WTC11 (cell line): ENCODE data around the gene CAMKMT. TPM values are rescaled to one million over a fixed set of nuclear protein-coding genes. Genes with fewer than 3 reads are reported as not detected.

Source experiments
- ATAC-seq: fragments of 200-7000 bp; cut with Tn5 transposase; 2 replicates; pipeline ENCODE4 v1.10.0; 2021; ENCODE audit warnings: mild to moderate bottlenecking, moderate library complexity
- CTCF ChIA-PET: fragments of 300-600 bp; sonication (Branson Sonifier 250); formaldehyde crosslinking; loops from one replicate; lab custom pipeline; 2021; ENCODE audit warnings: antibody characterized with exemption; lab: Charles Lee
- POLR2A ChIA-PET: fragments of 350-600 bp; sonication (Branson Sonifier 250); formaldehyde crosslinking; loops from one replicate; lab custom pipeline; 2021; ENCODE audit warnings: antibody characterized with exemption; lab: Charles Lee
- DNase-seq: peaks from one replicate; pipeline ENCODE4 v3.0.0; 2021; ENCODE audit warnings: low spot score
- H3K27ac Mint-ChIP-seq: 2 replicates; pipeline ENCODE4 v1.8.0; 2021; ENCODE audit warnings: mixed read lengths
- H3K27me3 Mint-ChIP-seq: 2 replicates; pipeline ENCODE4 v1.8.0; 2021; ENCODE audit warnings: low read depth, mild to moderate bottlenecking, moderate library complexity, mixed read lengths
- H3K36me3 Mint-ChIP-seq: 2 replicates; pipeline ENCODE4 v1.8.0; 2021; ENCODE audit warnings: mixed read lengths
- H3K4me1 Mint-ChIP-seq: 2 replicates; pipeline ENCODE4 v1.8.0; 2022; ENCODE audit warnings: mixed read lengths
- H3K4me3 Mint-ChIP-seq: 2 replicates; pipeline ENCODE4 v1.8.0; 2021; ENCODE audit warnings: mild to moderate bottlenecking, moderate library complexity, mixed read lengths
- H3K9me3 Mint-ChIP-seq: 2 replicates; pipeline ENCODE4 v1.8.0; 2021; ENCODE audit warnings: mixed read lengths
- CREM ChIP-seq: sonication (generic); formaldehyde crosslinking; IDR thresholded peaks from 2 replicates; pipeline ENCODE4 v1.8.1; 2022; ENCODE audit warnings: mild to moderate bottlenecking, missing genetic modification reagents, moderate library complexity
- HMGA2 ChIP-seq: fragments of 250-450 bp; sonication (Bioruptor Pico); IDR thresholded peaks from 2 replicates; pipeline ENCODE4 v1.4.0; 2021; ENCODE audit warnings: mild to moderate bottlenecking, moderate library complexity
- JAZF1 ChIP-seq: fragments of 250-450 bp; sonication (Bioruptor Pico); IDR thresholded peaks from 2 replicates; pipeline ENCODE4 v1.9.0; 2021; ENCODE audit warnings: moderate library complexity, mild to moderate bottlenecking, inconsistent platforms
- NFE2L1 ChIP-seq: sonication (generic); formaldehyde crosslinking; IDR thresholded peaks from 2 replicates; pipeline ENCODE4 v1.8.1; 2023; ENCODE audit warnings: missing genetic modification reagents
- NFYB ChIP-seq: sonication (generic); formaldehyde crosslinking; conservative IDR thresholded peaks from 2 replicates; pipeline ENCODE4 v1.8.0; 2022; ENCODE audit warnings: low read depth, missing genetic modification reagents
- OVOL2 ChIP-seq: fragments of 250-450 bp; sonication (Bioruptor Pico); IDR thresholded peaks from 2 replicates; pipeline ENCODE4 v1.9.0; 2021; ENCODE audit warnings: mild to moderate bottlenecking, borderline replicate concordance
- RELA ChIP-seq: sonication (generic); formaldehyde crosslinking; IDR thresholded peaks from 2 replicates; pipeline ENCODE4 v1.8.1; 2022; ENCODE audit warnings: missing genetic modification reagents, mild to moderate bottlenecking, borderline replicate concordance
- SMAD4 ChIP-seq: sonication (generic); formaldehyde crosslinking; IDR thresholded peaks from 2 replicates; pipeline ENCODE4 v1.8.0; 2022; ENCODE audit warnings: mild to moderate bottlenecking, missing genetic modification reagents
- ZNF232 ChIP-seq: sonication (generic); formaldehyde crosslinking; IDR thresholded peaks from 2 replicates; pipeline ENCODE4 v1.8.0; 2022; ENCODE audit warnings: mild to moderate bottlenecking, missing genetic modification reagents
- ZNF396 ChIP-seq: fragments of 250-450 bp; sonication (Bioruptor Pico); IDR thresholded peaks from 2 replicates; pipeline ENCODE4 v1.8.0; 2021; ENCODE audit warnings: mild to moderate bottlenecking, moderate library complexity, borderline replicate concordance
- ZNF416 ChIP-seq: fragments of 250-450 bp; sonication (Bioruptor Pico); IDR thresholded peaks from 2 replicates; pipeline ENCODE4 v1.9.0; 2021; ENCODE audit warnings: mild to moderate bottlenecking, inconsistent platforms
- total RNA-seq: library from RNA; stranded (reverse); gene quantifications from 3 replicates; pipeline ENCODE4 v1.2.3, GENCODE V29; 2021
- TF ChIP-seq, protein P1 (sequence below): fragments of 250-450 bp; sonication (Bioruptor Pico); IDR thresholded peaks from 2 replicates; pipeline ENCODE4 v1.9.0; 2021; ENCODE audit warnings: moderate library complexity, mild to moderate bottlenecking, inconsistent platforms, borderline replicate concordance
- TF ChIP-seq, protein P2 (sequence below): sonication (generic); formaldehyde crosslinking; IDR thresholded peaks from 2 replicates; pipeline ENCODE4 v1.8.0; 2023; ENCODE audit warnings: missing genetic modification reagents, mild to moderate bottlenecking, borderline replicate concordance
- TF ChIP-seq, protein P3 (sequence below): sonication (generic); formaldehyde crosslinking; IDR thresholded peaks from 2 replicates; pipeline ENCODE4 v1.8.1; 2023; ENCODE audit warnings: mild to moderate bottlenecking, moderate library complexity, missing genetic modification reagents
- TF ChIP-seq, protein P4 (sequence below): fragments of 250-450 bp; sonication (Bioruptor Pico); conservative IDR thresholded peaks from 2 replicates; pipeline ENCODE4 v1.9.0; 2021; ENCODE audit warnings: mild to moderate bottlenecking
- TF ChIP-seq, protein P5 (sequence below): sonication (generic); formaldehyde crosslinking; IDR thresholded peaks from 2 replicates; pipeline ENCODE4 v1.8.0; 2022; ENCODE audit warnings: missing genetic modification reagents
- TF ChIP-seq, protein P6 (sequence below): sonication (generic); formaldehyde crosslinking; IDR thresholded peaks from 2 replicates; pipeline ENCODE4 v1.8.0; 2022; ENCODE audit warnings: mild to moderate bottlenecking, missing genetic modification reagents
- TF ChIP-seq, protein P7 (sequence below): fragments of 250-450 bp; sonication (Bioruptor Pico); IDR thresholded peaks from 2 replicates; pipeline ENCODE4 v1.8.0; 2021; ENCODE audit warnings: mild to moderate bottlenecking

Gene CAMKMT
- total RNA-seq, 1 experiment from 2014 or later: 20.6 TPM

DNA sequence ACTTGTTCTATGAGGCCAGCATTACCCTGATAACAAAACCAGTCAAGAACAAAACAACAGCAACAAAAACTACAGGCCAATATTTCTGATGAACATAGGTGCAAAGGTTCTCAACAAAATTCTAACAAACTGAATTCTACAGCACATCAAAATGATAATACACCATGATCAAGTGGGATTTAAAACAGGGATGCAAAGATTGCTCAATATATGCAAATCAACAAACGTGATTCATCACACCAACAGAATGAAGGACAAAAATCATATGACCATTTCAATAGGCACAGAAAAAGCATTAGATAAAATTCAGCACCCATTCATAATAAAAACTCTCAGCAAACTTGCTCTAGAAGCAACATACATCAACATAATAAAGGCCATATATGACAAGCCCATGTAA lies 173.6 kb downstream of the CAMKMT start:
- Mint-ChIP-seq H3K4me1 (peaks cover 6% of the 10 kb centered on the region), H3K4me3 (no peak overlapping the region), H3K36me3 (no peaks in the 10 kb centered on the region), H3K9me3 (peaks cover 12% of the 10 kb centered on the region; the same call in 1 of the 2 replicates), H3K27ac (0 out of 2 replicates have a peak overlapping the region, but pooled peaks have one; percentile 13), H3K27me3 (no peaks in the 10 kb centered on the region)
- no peak for ATAC-seq
- ChIA-PET POLR2A (no interaction called here), CTCF (no interaction called here)
- TF ChIP-seq, protein P1, sequence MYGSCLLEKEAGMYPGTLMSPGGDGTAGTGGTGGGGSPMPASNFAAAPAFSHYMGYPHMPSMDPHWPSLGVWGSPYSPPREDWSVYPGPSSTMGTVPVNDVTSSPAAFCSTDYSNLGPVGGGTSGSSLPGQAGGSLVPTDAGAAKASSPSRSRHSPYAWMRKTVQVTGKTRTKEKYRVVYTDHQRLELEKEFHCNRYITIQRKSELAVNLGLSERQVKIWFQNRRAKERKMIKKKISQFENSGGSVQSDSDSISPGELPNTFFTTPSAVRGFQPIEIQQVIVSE (CRISPR knock-in tag): no peak
- TF ChIP-seq, protein P2, sequence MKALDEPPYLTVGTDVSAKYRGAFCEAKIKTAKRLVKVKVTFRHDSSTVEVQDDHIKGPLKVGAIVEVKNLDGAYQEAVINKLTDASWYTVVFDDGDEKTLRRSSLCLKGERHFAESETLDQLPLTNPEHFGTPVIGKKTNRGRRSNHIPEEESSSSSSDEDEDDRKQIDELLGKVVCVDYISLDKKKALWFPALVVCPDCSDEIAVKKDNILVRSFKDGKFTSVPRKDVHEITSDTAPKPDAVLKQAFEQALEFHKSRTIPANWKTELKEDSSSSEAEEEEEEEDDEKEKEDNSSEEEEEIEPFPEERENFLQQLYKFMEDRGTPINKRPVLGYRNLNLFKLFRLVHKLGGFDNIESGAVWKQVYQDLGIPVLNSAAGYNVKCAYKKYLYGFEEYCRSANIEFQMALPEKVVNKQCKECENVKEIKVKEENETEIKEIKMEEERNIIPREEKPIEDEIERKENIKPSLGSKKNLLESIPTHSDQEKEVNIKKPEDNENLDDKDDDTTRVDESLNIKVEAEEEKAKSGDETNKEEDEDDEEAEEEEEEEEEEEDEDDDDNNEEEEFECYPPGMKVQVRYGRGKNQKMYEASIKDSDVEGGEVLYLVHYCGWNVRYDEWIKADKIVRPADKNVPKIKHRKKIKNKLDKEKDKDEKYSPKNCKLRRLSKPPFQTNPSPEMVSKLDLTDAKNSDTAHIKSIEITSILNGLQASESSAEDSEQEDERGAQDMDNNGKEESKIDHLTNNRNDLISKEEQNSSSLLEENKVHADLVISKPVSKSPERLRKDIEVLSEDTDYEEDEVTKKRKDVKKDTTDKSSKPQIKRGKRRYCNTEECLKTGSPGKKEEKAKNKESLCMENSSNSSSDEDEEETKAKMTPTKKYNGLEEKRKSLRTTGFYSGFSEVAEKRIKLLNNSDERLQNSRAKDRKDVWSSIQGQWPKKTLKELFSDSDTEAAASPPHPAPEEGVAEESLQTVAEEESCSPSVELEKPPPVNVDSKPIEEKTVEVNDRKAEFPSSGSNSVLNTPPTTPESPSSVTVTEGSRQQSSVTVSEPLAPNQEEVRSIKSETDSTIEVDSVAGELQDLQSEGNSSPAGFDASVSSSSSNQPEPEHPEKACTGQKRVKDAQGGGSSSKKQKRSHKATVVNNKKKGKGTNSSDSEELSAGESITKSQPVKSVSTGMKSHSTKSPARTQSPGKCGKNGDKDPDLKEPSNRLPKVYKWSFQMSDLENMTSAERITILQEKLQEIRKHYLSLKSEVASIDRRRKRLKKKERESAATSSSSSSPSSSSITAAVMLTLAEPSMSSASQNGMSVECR (CRISPR knock-in tag): no peak
- TF ChIP-seq, protein P3, sequence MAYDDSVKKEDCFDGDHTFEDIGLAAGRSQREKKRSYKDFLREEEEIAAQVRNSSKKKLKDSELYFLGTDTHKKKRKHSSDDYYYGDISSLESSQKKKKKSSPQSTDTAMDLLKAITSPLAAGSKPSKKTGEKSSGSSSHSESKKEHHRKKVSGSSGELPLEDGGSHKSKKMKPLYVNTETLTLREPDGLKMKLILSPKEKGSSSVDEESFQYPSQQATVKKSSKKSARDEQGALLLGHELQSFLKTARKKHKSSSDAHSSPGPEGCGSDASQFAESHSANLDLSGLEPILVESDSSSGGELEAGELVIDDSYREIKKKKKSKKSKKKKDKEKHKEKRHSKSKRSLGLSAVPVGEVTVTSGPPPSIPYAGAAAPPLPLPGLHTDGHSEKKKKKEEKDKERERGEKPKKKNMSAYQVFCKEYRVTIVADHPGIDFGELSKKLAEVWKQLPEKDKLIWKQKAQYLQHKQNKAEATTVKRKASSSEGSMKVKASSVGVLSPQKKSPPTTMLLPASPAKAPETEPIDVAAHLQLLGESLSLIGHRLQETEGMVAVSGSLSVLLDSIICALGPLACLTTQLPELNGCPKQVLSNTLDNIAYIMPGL (CRISPR knock-in tag): no peak
- TF ChIP-seq ZNF416 (CRISPR knock-in tag) (no peak), JAZF1 (CRISPR knock-in tag) (no peak), RELA (CRISPR knock-in tag) (no peak), HMGA2 (CRISPR knock-in tag) (no peak), CREM (CRISPR knock-in tag) (no peak)
- TF ChIP-seq, protein P4, sequence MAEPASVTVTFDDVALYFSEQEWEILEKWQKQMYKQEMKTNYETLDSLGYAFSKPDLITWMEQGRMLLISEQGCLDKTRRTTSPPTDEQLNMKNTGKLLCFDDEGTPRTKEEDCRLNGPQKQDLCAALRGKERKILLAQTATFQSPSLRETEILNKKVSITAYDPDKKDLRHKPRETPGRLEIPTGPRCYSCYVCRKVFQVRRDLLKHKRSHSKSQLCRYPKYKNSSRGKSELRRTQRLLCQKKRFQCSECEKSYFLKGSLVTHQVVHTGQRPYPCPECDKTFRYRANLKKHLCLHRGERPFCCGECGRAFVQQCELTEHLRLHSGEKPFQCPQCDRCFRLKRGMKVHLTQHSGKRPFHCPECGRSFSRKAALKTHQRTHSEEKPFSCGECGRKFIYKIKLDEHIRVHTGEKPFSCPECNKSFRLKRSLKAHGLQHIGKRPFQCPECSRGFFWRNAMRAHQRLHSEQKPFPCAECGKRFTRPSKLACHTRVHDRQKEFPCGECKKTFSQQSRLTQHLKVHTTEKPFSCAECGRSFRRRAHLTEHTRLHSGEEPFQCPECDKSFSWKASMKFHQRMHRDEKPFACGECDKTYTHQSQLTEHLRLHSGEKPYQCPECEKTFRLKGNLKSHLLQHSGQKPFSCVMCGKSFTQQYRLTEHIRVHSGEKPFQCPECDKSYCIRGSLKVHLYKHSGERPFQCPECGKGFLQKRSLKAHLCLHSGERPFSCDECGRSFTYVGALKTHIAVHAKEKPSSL (CRISPR knock-in tag): no peak
- DNase-seq: no peak

DNA sequence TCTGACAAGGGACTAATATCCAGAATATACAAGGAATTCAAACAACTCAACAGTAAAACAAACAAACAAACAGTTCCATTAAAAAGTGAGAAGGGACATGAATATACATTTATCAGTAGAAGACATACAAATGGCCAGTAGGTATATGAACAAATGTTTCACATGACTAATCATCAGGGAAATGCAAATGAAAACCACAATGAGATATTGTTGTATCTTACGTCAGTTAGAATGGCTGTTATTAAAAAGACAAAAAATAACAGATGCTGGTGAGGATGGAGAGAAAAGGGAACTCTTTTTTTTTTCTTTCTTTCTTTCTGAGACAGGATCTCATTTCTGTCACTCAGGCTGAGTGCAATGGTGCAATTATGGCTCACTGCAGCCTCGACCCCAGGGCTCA lies 175.5 kb downstream of the CAMKMT start:
- no peak for DNase-seq
- ChIA-PET CTCF (no interaction called here), POLR2A (no interaction called here)
- no peaks in the 10 kb centered on the region for H3K36me3 Mint-ChIP-seq
- no peak for ATAC-seq
- peaks cover 9% of the 10 kb centered on the region for H3K4me1 Mint-ChIP-seq
- H3K4me3 Mint-ChIP-seq: no peak overlapping the region
- H3K27ac Mint-ChIP-seq: no peak overlapping the region
- no peaks in the 10 kb centered on the region for H3K27me3 Mint-ChIP-seq
- peaks cover 12% of the 10 kb centered on the region; the same call in 1 of the 2 replicates for H3K9me3 Mint-ChIP-seq
- TF ChIP-seq, protein P5, sequence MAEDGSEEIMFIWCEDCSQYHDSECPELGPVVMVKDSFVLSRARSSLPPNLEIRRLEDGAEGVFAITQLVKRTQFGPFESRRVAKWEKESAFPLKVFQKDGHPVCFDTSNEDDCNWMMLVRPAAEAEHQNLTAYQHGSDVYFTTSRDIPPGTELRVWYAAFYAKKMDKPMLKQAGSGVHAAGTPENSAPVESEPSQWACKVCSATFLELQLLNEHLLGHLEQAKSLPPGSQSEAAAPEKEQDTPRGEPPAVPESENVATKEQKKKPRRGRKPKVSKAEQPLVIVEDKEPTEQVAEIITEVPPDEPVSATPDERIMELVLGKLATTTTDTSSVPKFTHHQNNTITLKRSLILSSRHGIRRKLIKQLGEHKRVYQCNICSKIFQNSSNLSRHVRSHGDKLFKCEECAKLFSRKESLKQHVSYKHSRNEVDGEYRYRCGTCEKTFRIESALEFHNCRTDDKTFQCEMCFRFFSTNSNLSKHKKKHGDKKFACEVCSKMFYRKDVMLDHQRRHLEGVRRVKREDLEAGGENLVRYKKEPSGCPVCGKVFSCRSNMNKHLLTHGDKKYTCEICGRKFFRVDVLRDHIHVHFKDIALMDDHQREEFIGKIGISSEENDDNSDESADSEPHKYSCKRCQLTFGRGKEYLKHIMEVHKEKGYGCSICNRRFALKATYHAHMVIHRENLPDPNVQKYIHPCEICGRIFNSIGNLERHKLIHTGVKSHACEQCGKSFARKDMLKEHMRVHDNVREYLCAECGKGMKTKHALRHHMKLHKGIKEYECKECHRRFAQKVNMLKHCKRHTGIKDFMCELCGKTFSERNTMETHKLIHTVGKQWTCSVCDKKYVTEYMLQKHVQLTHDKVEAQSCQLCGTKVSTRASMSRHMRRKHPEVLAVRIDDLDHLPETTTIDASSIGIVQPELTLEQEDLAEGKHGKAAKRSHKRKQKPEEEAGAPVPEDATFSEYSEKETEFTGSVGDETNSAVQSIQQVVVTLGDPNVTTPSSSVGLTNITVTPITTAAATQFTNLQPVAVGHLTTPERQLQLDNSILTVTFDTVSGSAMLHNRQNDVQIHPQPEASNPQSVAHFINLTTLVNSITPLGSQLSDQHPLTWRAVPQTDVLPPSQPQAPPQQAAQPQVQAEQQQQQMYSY: no peak
- TF ChIP-seq SMAD4 (CRISPR knock-in tag) (no peak), OVOL2 (no peak), NFE2L1 (CRISPR knock-in tag) (no peak), NFYB (no peak), ZNF232 (CRISPR knock-in tag) (no peak), ZNF396 (no peak)
- TF ChIP-seq, protein P6, sequence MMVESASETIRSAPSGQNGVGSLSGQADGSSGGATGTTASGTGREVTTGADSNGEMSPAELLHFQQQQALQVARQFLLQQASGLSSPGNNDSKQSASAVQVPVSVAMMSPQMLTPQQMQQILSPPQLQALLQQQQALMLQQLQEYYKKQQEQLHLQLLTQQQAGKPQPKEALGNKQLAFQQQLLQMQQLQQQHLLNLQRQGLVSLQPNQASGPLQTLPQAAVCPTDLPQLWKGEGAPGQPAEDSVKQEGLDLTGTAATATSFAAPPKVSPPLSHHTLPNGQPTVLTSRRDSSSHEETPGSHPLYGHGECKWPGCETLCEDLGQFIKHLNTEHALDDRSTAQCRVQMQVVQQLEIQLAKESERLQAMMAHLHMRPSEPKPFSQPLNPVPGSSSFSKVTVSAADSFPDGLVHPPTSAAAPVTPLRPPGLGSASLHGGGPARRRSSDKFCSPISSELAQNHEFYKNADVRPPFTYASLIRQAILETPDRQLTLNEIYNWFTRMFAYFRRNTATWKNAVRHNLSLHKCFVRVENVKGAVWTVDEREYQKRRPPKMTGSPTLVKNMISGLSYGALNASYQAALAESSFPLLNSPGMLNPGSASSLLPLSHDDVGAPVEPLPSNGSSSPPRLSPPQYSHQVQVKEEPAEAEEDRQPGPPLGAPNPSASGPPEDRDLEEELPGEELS (CRISPR knock-in tag): no peak
- TF ChIP-seq, protein P7, sequence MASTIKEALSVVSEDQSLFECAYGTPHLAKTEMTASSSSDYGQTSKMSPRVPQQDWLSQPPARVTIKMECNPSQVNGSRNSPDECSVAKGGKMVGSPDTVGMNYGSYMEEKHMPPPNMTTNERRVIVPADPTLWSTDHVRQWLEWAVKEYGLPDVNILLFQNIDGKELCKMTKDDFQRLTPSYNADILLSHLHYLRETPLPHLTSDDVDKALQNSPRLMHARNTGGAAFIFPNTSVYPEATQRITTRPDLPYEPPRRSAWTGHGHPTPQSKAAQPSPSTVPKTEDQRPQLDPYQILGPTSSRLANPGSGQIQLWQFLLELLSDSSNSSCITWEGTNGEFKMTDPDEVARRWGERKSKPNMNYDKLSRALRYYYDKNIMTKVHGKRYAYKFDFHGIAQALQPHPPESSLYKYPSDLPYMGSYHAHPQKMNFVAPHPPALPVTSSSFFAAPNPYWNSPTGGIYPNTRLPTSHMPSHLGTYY (CRISPR knock-in tag): no peak
